Cardiac muscle cell (in vitro differentiated cells and primary cell): ENCODE data around the gene XRN1. TPM values are rescaled to one million over a fixed set of nuclear protein-coding genes. Genes with fewer than 3 reads are reported as not detected.

Experiments
- DNase-seq, 2 donors: peaks; one replicate each; pipeline versions ENCODE4 v3.0.0 to v3.0.0-alpha.2; 2010 to 2017; ENCODE audit warnings: low read depth in 1 of 2, low spot score in 1 of 2
- H3K27ac ChIP-seq: fragments of 200-600 bp; sonication (generic); 2 replicates; pipeline ENCODE4 v1.5.1; 2016
- H3K27me3 ChIP-seq: fragments of 200-600 bp; sonication (generic); 2 replicates; pipeline ENCODE4 v1.6.0; 2016; ENCODE audit warnings: control low read depth
- H3K36me3 ChIP-seq: fragments of 200-600 bp; sonication (generic); 2 replicates; pipeline ENCODE4 v1.5.1; 2016; ENCODE audit warnings: control low read depth
- H3K4me1 ChIP-seq: fragments of 200-600 bp; sonication (generic); 2 replicates; pipeline ENCODE4 v1.8.1; 2017; ENCODE audit warnings: low read depth, mild to moderate bottlenecking, mixed run types
- H3K4me3 ChIP-seq: fragments of 200-600 bp; sonication (generic); 2 replicates; pipeline ENCODE4 v1.5.1; 2016; ENCODE audit warnings: mild to moderate bottlenecking
- H3K9me3 ChIP-seq: fragments of 200-600 bp; sonication (generic); 2 replicates; pipeline ENCODE4 v1.5.1; 2017; ENCODE audit warnings: low read depth, mild to moderate bottlenecking, control low read depth
- polyA plus RNA-seq: library from polyadenylated mRNA; unstranded; fragments of >200 nt; fragmentation: Nextera tagmentation; extraction: Ambion mirVana; gene quantifications from 2 replicates; pipeline ENCODE4 v1.2.1, GENCODE V29; 2016
- total RNA-seq: library from RNA; depleted of rRNA; stranded (reverse); fragments of >200 nt; gene quantifications from 2 replicates; pipeline ENCODE4 v1.2.3, GENCODE V29; 2016
- TF ChIP-seq, protein P1 (sequence below): IDR thresholded peaks from 2 replicates; pipeline ENCODE4 v1.5.1; 2012; ENCODE audit warnings: low read depth, mild to moderate bottlenecking, low read length

XRN1 gene
- 9.8 and 32.8 TPM in 2 replicates for total RNA-seq
- 8.0 and 13.4 TPM in 2 replicates for polyA plus RNA-seq

GRCh38 chr3:142447852-142448823 is at the start of gene XRN1:
TSS of gene XRN1 (minus strand) at chr3:142448037. CDS start at chr3:142447944, 93 bp downstream.
- TF ChIP-seq, protein P1, sequence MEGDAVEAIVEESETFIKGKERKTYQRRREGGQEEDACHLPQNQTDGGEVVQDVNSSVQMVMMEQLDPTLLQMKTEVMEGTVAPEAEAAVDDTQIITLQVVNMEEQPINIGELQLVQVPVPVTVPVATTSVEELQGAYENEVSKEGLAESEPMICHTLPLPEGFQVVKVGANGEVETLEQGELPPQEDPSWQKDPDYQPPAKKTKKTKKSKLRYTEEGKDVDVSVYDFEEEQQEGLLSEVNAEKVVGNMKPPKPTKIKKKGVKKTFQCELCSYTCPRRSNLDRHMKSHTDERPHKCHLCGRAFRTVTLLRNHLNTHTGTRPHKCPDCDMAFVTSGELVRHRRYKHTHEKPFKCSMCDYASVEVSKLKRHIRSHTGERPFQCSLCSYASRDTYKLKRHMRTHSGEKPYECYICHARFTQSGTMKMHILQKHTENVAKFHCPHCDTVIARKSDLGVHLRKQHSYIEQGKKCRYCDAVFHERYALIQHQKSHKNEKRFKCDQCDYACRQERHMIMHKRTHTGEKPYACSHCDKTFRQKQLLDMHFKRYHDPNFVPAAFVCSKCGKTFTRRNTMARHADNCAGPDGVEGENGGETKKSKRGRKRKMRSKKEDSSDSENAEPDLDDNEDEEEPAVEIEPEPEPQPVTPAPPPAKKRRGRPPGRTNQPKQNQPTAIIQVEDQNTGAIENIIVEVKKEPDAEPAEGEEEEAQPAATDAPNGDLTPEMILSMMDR: no peak
- no peaks in the 10 kb centered on the region for H3K27me3 ChIP-seq

GRCh38 chr3:142495103-142495502 is 47.3 kb upstream of the XRN1 start:
- no peaks in the 10 kb centered on the region for H3K4me1 ChIP-seq
- no peaks in the 10 kb centered on the region for H3K27me3 ChIP-seq
- H3K27ac ChIP-seq: no peak overlapping the region
- H3K4me3 ChIP-seq: no peak overlapping the region
- TF ChIP-seq, protein P1: no peak
- peaks cover 18% of the 10 kb centered on the region for H3K36me3 ChIP-seq
- no peak for DNase-seq
- H3K9me3 ChIP-seq: no peaks in the 10 kb centered on the region

More at GRCh38 chr3:142447852-142448823, at the start of gene XRN1:
- peak within 1 kb of the TSS; percentile 99 for H3K4me3 ChIP-seq
- H3K27ac ChIP-seq: peak within 1 kb of the TSS; percentile 99
- peak; percentile 97 to 98 for DNase-seq
- peaks cover 17% of the 10 kb centered on the region for H3K4me1 ChIP-seq
- H3K36me3 ChIP-seq: no peaks in the 10 kb centered on the region
- no peaks in the 10 kb centered on the region for H3K9me3 ChIP-seq

GRCh38 chr3:142492184-142492583 is 44.3 kb upstream of the XRN1 start:
- DNase-seq: no peak

GRCh38 chr3:142489572-142490323 is 41.9 kb upstream of the XRN1 start:
- H3K27me3 ChIP-seq: no peaks in the 10 kb centered on the region
- no peaks in the 10 kb centered on the region for H3K9me3 ChIP-seq
- TF ChIP-seq, protein P1: no peak
- peaks cover 24% of the 10 kb centered on the region for H3K36me3 ChIP-seq
- no peak overlapping the region for H3K4me3 ChIP-seq
- H3K4me1 ChIP-seq: no peaks in the 10 kb centered on the region
- no peak overlapping the region for H3K27ac ChIP-seq
- no peak for DNase-seq

More at GRCh38 chr3:142492184-142492583, 44.3 kb upstream of the XRN1 start:
- Histone ChIP-seq H3K4me3 (no peak overlapping the region), H3K9me3 (no peaks in the 10 kb centered on the region), H3K36me3 (peaks cover 28% of the 10 kb centered on the region), H3K27ac (no peak overlapping the region), H3K27me3 (no peaks in the 10 kb centered on the region), H3K4me1 (no peaks in the 10 kb centered on the region)
- TF ChIP-seq, protein P1: no peak

GRCh38 chr3:142484912-142485435 is 37.1 kb upstream of the XRN1 start:
- no peak overlapping the region for H3K4me3 ChIP-seq
- no peak overlapping the region for H3K27ac ChIP-seq
- H3K9me3 ChIP-seq: peaks cover 3% of the 10 kb centered on the region
- peaks cover 19% of the 10 kb centered on the region for H3K36me3 ChIP-seq
- DNase-seq: no peak
- no peaks in the 10 kb centered on the region for H3K27me3 ChIP-seq
- no peaks in the 10 kb centered on the region for H3K4me1 ChIP-seq
- TF ChIP-seq, protein P1: no peak
